Subcutaneous adipose tissue (tissue), 4 donors: ENCODE data around the gene USP28. TPM values are rescaled to one million over a fixed set of nuclear protein-coding genes. Genes with fewer than 3 reads are reported as not detected.

Experiments
- total RNA-seq, 4 donors: library from RNA; depleted of rRNA; stranded (reverse); fragments of >200 nt; gene quantifications; one replicate each; pipeline ENCODE4 v1.1.0, GENCODE V29; 2016
- TF ChIP-seq, protein P1 (sequence below): fragments of 450-650 bp; IDR thresholded peaks from one replicate; pipeline ENCODE4 v1.5.1; 2016; ENCODE audit warnings: low read depth, mild to moderate bottlenecking, control low read depth, antibody characterized with exemption, moderate library complexity

The USP28 gene
- total RNA-seq = 10 to 100 TPM; 15.0 to 15.5 (median 15.1) TPM

- TF ChIP-seq, protein P1, sequence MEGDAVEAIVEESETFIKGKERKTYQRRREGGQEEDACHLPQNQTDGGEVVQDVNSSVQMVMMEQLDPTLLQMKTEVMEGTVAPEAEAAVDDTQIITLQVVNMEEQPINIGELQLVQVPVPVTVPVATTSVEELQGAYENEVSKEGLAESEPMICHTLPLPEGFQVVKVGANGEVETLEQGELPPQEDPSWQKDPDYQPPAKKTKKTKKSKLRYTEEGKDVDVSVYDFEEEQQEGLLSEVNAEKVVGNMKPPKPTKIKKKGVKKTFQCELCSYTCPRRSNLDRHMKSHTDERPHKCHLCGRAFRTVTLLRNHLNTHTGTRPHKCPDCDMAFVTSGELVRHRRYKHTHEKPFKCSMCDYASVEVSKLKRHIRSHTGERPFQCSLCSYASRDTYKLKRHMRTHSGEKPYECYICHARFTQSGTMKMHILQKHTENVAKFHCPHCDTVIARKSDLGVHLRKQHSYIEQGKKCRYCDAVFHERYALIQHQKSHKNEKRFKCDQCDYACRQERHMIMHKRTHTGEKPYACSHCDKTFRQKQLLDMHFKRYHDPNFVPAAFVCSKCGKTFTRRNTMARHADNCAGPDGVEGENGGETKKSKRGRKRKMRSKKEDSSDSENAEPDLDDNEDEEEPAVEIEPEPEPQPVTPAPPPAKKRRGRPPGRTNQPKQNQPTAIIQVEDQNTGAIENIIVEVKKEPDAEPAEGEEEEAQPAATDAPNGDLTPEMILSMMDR = no peak
Observed at GRCh38 chr11:113875234-113876073, at the start of gene USP28. Gene USP28, minus strand, starts transcription at chr11:113875572. Its CDS starts 71 bp downstream, at chr11:113875501.

- TF ChIP-seq, protein P1 = no peak
Observed at GRCh38 chr11:113923572-113923971, 48.2 kb upstream of the USP28 start.

GRCh38 chr11:113908098-113908497 lies 32.7 kb upstream of the USP28 start:
- TF ChIP-seq, protein P1 = no peak

- TF ChIP-seq, protein P1 = no peak
Observed at GRCh38 chr11:113907681-113908080, 32.3 kb upstream of the USP28 start.

- TF ChIP-seq, protein P1 = no peak
Observed at GRCh38 chr11:113907152-113907551, 31.8 kb upstream of the USP28 start.

DNA sequence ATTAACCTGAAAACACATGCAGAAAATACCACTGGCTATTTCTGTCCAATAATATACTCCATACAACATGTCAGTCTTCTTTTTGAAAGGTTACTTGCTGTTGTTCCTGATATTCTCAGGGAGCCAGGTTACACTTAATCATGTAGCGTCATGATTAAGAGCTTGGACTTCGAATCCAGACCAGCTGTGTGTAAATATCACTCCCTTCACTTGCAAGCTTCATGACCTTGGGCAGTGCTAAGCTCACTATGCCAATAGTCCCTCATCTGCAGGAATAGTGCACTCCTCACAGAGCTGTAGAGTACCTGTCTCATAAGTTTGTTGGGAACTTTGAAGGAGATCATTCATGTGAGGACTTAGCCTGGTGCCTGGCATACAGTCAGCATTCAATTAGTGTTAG lies 31.1 kb upstream of the USP28 start:
- TF ChIP-seq, protein P1 = no peak

GRCh38 chr11:113906038-113906437 lies 30.7 kb upstream of the USP28 start:
- TF ChIP-seq, protein P1 = no peak
